ENCODE measurements around the gene NET1.
A peak's percentile ranks its signal among the peaks of the same experiment; 100 is the strongest.
"Not testable (repeated sequence)": the region's sequence is repeated elsewhere in the genome, so short reads cannot be mapped to it uniquely, and the experiment has no call there.

Gene NET1

DNA sequence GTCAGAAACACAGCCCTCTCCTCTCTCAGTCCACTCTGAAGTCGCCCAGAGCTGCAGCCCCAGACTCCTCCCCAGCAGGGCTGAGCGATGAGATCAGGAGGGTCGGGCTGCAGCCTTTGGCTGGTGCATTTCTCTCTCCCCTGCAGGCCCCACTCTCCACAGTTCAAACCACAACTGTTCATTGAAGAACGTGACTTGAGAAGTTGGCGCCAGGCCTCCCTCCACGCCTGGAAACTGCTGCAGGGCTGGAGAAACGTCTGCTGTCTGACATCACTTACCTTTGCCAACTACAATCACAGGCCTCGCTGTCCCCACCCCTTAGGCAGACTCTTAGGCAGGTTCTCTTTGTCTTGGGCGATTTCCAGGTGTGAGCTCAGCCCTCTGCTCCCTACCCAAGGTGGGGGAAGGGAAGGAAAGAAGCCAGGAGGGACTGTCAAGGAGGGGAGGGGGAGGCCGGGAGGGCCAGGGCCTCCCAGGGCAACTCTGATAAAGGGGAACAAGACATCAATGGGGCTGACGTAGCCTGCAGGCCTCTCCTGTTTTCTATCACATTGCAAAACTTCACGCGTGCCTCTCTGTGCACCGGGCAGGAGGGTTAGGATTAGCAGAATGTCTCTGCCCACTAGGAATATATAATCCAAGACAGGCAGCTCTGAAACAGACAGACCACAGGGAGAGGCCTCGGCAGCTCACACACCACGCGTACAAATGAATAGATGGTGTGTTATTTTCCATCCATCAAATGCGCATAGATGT lies 54.3 kb downstream of the NET1 start:
- DNase-seq = peak; percentile 95

DNA sequence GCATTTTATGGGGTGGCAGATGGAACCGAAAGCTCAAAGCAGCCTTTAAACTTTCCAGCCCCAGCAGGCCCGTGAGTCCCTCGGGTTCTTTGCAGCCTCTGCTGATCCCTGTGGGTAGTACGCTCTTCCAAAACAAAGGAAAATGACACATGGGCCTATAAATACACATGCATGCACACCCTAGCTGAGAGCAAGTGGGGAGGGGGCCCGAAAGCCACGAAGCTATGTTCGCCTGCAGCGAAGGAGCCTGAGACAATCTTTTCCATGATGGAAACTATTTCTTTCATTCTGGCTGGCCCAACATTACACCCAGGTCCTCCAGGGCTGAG lies 54.8 kb downstream of the NET1 start:
- peak; percentile 78 for DNase-seq

- no peak for DNase-seq
Measured at GRCh38 chr10:5467634-5468255, 55.4 kb downstream of the NET1 start.

DNA sequence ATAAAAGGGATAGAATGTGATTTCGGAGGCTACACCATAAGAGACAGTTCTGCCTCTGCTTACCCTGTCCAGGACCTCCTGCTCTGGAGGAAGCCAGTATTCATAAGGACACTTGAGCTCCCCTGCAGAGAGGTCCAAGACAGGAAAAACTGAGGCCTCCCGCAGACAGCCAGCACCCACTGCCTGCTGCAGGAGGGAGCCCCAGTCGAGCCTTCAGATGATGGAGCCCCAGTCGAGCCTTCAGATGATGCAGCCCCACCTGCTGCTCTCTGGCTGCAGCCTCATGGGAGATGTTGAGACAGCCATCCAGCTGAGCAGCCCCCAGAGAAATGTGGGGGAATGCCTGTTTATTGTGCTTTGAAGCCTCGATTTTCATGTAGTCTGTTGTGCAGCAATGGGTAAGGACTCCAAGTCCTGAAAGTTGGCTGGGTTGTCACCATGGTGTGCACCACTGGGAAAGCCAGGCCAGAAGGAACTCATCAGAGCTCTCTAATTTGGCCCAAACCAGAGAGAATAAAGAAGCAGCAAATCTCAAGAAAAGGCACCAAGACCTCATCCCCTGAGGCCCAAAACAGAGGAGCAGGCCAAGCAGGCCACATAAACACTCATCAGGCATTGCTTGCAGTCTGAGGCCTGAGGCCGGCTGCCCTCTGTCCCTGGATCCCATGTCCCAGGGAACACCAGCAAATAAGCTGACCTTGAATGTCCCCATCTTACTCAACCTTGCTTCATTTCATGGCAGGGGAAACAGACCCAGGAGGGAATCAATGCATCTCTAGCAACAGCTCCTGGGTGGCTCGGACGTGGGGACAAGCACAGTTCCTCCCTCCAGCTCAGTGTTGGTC lies 56.1 kb downstream of the NET1 start:
- no peak for DNase-seq

GRCh38 chr10:5469353-5470061 lies 57.1 kb downstream of the NET1 start:
- no peak for DNase-seq

DNA sequence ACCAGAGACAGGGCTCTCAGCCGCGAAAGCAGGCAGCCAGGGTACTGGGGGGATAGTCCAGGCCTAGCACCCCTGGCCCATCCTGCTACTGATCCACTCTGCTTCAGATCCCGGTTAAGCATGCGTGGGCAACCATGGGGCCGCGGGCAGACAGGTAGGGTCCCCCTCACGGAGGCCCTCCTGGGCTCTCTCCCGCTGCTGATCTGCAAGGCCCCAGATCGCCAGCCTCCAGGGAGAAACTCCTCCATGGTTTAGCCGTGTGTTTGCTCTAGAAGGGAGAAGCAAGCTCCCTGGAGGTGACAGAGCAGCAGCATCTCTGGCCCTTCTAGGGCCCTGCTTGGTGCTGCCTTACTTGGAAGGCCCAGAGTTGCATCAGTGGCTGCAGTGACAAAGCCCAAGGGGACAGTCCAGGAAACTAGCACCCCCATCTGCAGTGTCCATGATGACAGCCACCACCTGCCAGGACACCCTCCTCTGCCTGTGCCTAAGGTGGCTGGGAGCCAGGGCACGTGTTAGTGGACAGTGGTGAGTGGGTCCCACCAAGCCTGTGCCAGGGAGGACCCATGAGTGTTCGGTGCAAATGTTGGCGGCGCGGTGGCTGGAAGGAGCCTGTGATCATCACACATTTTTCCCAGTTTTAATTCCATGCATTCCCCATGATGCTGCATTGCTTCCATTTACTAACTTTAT lies 57.9 kb downstream of the NET1 start:
- DNase-seq = no peak

GRCh38 chr10:5474642-5475041 lies 62.3 kb downstream of the NET1 start:
- not testable (repeated sequence) for DNase-seq

- DNase-seq = not testable (repeated sequence)
Measured at GRCh38 chr10:5475088-5475487, 62.7 kb downstream of the NET1 start.

GRCh38 chr10:5475974-5476807 lies 63.8 kb downstream of the NET1 start:
- not testable (repeated sequence) for DNase-seq

GRCh38 chr10:5476918-5477525 lies 64.7 kb downstream of the NET1 start:
- DNase-seq = no peak

DNA sequence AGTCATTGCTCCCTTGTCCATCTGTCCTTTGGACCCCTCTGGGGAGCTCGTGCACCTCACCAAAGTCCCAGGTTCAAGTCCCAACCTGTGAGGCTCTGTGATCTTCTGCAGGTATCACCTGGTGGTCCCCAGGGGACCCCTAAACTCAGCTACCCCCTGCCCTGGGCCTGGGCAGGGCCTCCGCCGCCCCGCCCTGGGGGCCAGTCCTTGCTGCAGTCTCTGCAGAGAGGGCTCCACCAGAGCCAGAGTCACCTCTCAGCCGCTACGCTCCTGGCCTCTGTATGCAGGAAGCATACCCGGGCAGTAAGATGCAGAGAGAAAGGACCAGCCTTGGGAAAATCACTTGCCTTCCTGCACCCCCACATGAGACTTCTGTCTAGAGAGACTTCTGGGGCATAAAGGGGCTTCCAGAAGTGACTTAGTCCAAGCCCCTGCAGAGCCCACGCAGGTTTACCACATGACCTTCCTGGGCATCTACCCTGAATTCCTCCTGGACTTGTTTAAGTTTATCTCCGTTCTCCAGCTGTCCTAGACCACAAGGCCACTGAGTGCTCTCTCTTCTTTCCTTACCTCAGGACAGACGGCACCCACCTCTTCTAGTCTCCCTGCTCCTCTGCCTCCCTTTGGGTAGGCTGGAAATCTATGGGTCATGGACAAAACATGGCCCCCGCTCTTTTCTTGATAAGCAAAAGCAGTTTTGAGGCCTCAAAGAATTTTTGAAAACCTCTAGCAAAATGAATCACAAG lies 65.8 kb downstream of the NET1 start:
- no peak for DNase-seq

- no peak for DNase-seq
Measured at GRCh38 chr10:5478694-5479305, 66.4 kb downstream of the NET1 start.

DNA sequence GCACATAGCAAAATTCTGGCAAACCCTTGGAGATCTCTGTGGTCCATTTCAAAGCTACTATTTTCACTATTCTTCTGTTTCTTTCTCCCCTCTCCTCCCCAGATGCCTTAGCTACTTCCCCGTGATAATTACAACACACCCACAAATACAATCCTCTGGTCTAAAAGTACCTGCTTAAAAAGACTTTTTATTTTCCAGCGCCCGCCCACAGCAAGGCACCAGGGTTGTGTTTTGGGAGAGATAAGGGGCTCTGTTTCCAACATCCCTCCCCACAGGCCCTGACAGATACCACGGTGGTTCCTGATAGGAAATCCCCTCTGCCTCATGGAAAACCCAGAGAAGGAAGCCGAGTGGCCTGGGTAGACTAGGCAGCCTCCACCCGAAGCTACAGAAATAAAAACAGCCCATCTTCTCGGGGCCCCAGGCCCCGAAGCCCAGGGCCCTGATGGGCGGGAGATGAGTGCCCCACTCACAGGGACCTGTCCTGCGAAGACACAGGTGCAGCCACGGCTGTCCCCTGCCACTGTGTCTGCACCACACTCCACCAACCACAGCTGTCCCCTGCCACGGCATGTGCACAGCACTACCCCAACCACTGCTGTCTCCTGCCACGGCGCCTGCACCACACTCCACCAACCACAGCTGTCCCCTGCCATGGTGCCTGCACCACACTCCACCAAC lies 67.3 kb downstream of the NET1 start:
- peak; percentile 14 for DNase-seq

DNA sequence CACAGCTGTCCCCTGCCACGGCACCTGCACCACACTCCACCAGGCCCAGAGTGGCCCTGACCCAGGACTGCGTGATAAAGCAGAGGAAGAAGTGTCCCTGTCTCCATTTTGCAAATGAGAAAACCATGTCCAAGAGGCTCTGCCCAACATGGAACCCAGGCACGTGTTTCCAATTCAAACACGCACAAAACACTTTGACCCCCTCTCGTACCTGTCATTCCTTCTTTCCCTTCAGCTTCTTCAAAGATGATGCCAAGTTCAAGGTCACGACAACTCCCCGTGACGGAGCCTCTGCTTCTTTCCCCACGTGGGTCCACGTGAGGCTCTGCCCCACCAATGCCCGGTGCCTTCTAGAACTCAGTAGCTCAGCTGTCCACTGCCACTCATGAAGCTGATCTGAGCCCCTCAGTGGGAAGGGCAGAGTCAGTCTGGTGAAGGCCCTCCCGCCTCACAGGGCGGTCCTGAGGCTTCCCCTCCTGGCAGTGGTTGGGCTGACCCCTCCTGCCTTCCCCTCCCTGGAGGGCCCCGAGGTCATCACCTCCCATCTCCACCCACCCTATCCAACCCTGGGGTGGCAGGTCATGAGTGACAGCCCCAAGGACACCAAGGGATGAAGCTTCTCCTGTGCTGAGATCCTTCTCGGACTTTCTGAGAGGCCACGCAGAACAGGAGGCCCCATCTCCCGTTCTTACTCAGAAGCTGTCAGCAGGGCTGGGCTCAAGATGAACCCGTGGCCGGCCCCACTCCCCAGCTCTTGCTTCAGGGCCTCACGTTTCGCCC lies 68.0 kb downstream of the NET1 start:
- DNase-seq = peak; percentile 52

DNA sequence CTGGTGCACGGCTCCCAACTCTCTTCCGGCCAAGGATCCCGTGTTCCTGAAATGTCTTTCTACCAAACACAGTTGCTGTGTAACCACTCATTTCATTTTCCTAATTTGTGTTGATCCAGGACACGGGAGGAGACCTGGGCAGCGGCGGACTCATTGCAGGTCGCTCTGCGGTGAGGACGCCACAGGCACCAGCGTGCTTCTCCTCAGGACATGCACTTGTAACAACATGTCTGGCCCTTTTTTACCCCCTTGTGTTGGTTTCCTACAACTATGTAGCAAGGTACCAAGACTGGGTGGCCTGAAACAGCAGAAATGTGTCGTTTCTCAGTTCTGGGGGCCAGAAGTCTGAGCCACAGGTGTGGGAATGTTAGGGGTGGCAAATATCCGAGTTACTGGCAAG lies 68.8 kb downstream of the NET1 start:
- DNase-seq = peak; percentile 16

GRCh38 chr10:5482016-5482415 lies 69.7 kb downstream of the NET1 start:
- peak; percentile 4 for DNase-seq

GRCh38 chr10:5484205-5484604 lies 71.8 kb downstream of the NET1 start:
- DNase-seq = no peak

GRCh38 chr10:5485290-5485689 lies 72.9 kb downstream of the NET1 start:
- DNase-seq = no peak
